NOMO-1 (cell line): ENCODE data around the gene SOHLH2.

Experiments used
- DNase-seq, 2 experiments: peaks; one replicate each; lab custom pipeline; 2025; ENCODE audit not compliant: unreplicated experiment in 2 of 2; lab: John Stamatoyannopoulos, UW

Gene SOHLH2, protein sequence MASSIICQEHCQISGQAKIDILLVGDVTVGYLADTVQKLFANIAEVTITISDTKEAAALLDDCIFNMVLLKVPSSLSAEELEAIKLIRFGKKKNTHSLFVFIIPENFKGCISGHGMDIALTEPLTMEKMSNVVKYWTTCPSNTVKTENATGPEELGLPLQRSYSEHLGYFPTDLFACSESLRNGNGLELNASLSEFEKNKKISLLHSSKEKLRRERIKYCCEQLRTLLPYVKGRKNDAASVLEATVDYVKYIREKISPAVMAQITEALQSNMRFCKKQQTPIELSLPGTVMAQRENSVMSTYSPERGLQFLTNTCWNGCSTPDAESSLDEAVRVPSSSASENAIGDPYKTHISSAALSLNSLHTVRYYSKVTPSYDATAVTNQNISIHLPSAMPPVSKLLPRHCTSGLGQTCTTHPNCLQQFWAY

DNA sequence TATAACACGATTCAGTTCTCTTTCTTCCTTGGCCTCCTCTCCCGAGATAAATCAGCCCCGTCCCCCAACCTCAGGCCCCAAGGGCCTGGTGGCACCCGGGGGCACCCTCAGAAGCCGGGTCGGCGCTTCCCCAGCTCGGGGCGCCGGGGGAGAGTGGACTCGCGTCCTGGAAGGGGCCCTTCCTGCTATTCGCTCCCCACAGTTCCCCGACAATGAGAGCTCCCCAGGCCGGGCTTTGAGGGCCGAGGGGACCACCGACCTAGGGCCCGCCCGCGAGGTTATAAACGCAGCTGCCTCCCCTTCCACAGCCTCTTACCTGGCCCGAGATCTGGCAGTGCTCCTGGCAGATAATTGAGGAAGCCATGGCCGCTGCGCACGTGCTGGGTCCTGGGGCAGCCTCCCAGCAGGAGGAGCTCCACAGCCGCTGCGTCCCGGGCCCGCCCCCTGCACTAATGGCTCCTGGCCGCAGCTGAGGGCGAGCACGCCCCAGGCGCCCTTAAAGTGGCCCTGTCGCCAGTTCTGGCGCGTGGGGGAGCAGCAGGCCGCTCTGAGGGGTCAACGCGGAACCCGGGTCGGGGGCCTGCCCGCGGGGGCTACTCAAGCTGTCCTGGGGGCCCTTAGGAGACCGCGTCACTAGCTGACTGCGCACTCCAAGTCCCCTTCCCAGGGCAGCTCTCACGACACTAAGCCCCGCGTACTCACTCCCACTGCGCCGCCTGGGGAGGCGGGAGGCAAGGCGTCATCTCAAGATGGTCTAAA lies at the start of gene SOHLH2:
Gene SOHLH2 (minus strand): TSS at position 394 of the 759 bp plus-strand sequence. CDS start 30 bp downstream, at position 364.
- no peak for DNase-seq

DNA sequence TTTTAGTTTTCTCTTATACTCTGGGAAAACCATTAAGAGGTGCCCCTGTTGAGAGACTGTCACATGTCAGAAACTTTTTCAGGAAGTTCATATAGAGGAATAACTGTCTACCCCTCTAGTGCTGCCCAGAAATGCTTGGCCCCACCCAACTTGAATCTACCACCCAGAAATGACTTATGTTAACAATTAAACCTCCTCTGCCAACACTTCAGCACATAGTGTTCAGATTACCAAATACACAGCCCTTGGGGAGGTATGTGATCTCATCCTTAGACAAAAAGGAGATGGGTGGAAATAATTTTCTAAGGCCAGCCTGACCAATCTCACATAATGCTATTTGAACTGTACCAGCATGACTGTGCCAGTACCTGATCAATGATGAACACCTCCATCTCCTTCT lies 47.6 kb upstream of the SOHLH2 start:
- no peak for DNase-seq

GRCh38 chr13:36261011-36261410 lies 46.7 kb upstream of the SOHLH2 start:
- DNase-seq: no peak

- no peak for DNase-seq
These were observed 45.2 kb upstream of the SOHLH2 start for GRCh38 chr13:36259361-36260137.

- no peak for DNase-seq
These were observed 44.5 kb upstream of the SOHLH2 start for GRCh38 chr13:36258831-36259230.

DNA sequence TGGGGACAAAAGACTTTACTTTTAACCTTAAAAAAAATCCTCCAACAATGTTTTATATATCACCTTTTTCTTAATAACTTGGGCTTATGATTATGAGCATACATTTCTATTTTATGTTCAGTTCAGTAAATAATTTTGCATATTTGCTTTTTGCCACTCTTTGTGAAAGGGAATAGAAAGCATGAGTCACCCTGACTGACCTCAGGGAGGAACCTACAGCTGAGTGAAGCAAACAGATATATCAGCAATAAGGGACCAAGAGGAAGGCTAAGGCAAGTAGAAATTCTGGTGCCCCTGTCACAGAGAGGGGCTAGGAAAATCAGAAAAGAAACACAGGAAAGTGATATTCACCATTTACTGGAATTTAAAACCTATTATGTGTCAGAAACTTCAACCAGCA lies 37.2 kb upstream of the SOHLH2 start:
- peak; percentile 30 to 71 for DNase-seq

DNA sequence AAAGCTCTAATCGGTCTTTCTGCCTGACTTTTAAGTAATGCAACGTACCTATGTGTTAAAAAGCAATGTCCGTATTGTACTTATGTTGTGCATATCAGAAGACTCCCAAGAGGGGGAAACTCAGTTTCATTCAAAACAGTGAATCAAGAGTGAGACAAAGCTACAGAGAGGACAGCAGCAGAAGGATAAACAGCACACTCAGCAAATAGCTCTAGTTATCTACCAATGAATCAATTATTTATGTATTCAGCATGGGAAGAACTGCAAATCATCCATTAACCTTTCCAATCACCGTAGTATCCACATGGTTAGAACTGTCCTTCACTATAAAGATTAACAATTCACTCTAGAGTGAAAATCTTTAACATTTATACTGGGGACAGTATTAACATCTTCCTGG lies 36.7 kb upstream of the SOHLH2 start:
- no peak for DNase-seq

DNA sequence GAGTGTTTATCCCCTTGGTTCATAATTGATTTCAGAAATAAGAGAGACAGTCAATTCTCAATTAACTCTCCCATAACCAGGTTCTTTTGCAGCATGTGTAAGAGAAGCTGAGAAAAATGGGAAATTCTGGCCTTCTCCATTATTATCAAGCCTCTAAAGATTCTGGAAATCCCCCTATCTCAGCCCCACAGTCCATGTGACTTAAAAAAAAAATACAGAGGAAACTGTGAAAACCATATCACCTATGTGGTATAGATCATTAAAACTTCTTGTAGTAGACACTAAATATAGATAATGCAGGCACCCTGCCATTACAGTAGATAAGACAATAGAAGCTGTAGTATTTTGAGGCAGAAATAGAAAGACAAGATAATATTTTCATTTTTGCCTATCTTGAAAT lies 34.3 kb upstream of the SOHLH2 start:
- DNase-seq: no peak

DNA sequence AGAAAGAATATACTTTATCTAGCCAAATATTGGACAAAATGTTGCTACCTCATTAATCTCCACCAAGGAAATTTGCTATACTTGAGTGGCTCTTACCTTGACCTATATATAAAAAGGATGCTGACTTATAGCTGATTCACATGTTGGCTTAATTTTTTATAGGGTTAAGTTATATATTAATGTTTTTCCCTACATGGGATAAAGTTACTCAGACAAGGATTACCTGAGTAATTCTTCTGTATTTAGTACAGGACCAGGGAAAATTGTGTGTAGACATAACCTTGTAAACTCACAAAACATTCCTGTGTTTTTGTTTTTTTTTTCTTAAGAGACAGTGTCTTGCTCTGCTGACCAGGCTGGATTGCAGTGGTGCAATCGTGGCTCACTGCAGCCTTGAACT lies 30.6 kb upstream of the SOHLH2 start:
- DNase-seq: no peak

DNA sequence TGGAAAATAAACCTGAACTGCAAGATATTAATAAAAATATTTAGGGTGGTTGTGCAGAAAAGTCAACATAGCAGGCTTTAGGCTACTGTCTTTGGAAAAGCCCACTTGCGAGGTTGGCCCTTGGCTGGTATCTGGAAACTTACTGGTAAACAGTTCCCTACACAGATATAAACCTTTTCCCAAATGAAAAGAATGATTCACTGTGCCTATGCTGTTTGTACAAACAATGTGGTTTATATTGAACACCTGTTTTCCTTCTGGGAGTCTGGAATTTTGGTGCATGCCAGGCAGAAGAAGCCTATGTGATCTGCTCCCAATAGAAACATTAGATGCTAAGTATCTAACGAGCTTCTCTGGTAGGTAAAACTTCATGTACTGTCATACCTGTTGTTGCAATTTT lies 29.7 kb upstream of the SOHLH2 start:
- no peak for DNase-seq

DNA sequence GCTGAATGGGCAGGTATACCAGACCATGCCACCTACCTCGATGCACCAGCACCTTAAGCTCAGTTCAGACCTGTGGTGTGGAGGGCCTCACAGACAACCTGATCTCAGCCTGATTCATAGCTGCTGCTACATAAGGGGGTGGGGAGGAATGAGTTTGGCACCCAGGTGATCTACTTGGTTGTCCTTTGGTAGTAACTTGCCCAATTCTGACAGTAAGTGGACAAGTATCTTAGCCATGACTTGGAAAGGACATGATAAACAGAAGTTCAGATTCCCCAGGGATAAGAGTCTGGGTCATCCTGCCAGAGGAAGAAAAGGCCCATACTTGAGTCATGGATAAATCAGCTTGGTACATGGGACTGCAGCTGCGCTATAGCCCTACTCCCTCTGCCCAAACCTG lies 28.4 kb upstream of the SOHLH2 start:
- no peak for DNase-seq

- DNase-seq: no peak
These were observed 16.9 kb upstream of the SOHLH2 start for GRCh38 chr13:36231236-36231635.

GRCh38 chr13:36224730-36225129 lies 10.4 kb upstream of the SOHLH2 start:
- DNase-seq: no peak

- no peak for DNase-seq
These were observed 5.5 kb upstream of the SOHLH2 start for GRCh38 chr13:36219883-36220282.

GRCh38 chr13:36217456-36217855 lies 3.1 kb upstream of the SOHLH2 start:
- no peak for DNase-seq

- no peak for DNase-seq
These were observed 1.6 kb downstream of the SOHLH2 start for GRCh38 chr13:36212789-36213188.

DNA sequence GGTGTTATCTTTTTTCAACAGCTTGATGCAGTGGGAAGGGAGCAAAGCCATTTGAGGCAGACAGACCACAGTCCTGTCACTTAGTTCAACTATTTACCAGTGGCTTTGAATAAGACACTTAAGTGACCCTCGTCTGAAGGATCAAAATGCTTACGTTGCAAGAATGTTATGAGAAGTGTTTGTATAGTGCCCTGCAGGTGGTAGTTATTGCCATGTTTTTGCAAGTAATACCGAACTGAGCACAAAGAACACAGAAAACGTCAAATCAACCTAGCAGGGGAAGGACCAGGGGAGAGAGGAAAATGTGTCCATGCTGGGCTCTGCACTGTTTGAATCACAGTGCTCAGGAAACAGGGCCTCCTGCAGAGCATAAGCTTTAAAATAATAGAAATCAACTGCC lies 2.8 kb downstream of the SOHLH2 start:
- no peak for DNase-seq

DNA sequence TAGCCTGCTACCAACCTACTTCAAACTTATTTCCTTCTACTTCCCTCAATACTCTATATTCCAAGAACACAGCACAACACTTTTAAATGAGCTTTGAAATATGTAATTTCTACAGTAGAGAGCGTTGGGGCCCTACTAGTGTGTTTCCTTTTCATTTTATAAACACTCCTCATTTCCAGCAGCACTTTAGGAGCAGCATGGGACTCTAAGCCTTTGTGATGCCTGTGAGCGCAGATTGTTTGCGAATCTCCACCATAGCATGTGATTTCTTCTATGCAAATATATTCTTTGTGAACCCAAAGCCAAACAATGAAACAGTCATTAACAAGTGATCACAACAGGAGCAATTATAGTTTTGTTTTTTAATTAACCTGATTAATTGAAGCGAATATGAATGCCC lies 3.6 kb downstream of the SOHLH2 start:
- DNase-seq: no peak

DNA sequence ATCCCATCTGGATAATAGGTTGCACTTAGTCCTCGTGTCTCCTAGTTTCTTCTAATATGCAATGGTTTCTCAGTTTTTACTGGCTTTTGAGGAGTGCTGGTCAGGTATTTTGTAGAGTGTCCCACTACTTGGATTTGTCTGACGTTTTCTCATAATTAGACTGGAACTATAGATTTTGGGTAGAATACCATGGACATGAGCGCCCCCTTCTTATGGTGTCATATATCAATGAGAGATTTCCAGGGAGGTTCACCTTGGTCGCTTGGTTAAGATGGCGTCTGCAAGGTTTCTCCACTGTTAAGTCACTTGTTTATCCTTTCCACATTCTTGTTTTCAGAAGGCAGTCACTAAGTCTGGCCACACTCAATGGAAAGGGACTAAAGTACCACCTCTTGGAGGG lies 6.7 kb downstream of the SOHLH2 start:
- DNase-seq: no peak

- DNase-seq: no peak
These were observed 21.1 kb downstream of the SOHLH2 start for GRCh38 chr13:36193151-36193855.

GRCh38 chr13:36192166-36192565 lies 22.2 kb downstream of the SOHLH2 start:
- no peak for DNase-seq
